SKM-1 (cell line): ENCODE data around the gene RRP1B.
"Not testable (repeated sequence)": the region's sequence is repeated elsewhere in the genome, so short reads cannot be mapped to it uniquely, and the experiment has no call there.

Experiments
- DNase-seq: peaks from one replicate; lab custom pipeline; 2025; ENCODE audit not compliant: unreplicated experiment; lab: John Stamatoyannopoulos, UW

The RRP1B gene

GRCh38 chr21:43659136-43660000 is at the start of gene RRP1B, which contains the start of gene HSF2BP:
Gene RRP1B, plus strand, starts transcription at chr21:43659560. Its CDS starts 105 bp downstream, at chr21:43659665.
Gene HSF2BP, minus strand, starts transcription at chr21:43659488. Its CDS starts 1,392 bp downstream, at chr21:43658096.
- peak; percentile 46 for DNase-seq

- no peak for DNase-seq
These were observed 47.6 kb upstream of the RRP1B start for GRCh38 chr21:43611598-43612369.

GRCh38 chr21:43613755-43614638 is 45.4 kb upstream of the RRP1B start:
- no peak for DNase-seq

- no peak for DNase-seq
These were observed 44.5 kb upstream of the RRP1B start for GRCh38 chr21:43614839-43615238.

- not testable (repeated sequence) for DNase-seq
These were observed 42.5 kb upstream of the RRP1B start for GRCh38 chr21:43616861-43617260.

- no peak for DNase-seq
These were observed 40.4 kb upstream of the RRP1B start for GRCh38 chr21:43618940-43619339.

GRCh38 chr21:43619344-43619743 is 40.0 kb upstream of the RRP1B start:
- DNase-seq: no peak

- no peak for DNase-seq
These were observed 39.5 kb upstream of the RRP1B start for GRCh38 chr21:43619856-43620255.

- no peak for DNase-seq
These were observed 36.6 kb upstream of the RRP1B start for GRCh38 chr21:43622796-43623195.

GRCh38 chr21:43623588-43623987 is 35.8 kb upstream of the RRP1B start:
- no peak for DNase-seq

- DNase-seq: no peak
These were observed 35.0 kb upstream of the RRP1B start for GRCh38 chr21:43624339-43624738.

- DNase-seq: no peak
These were observed 33.0 kb upstream of the RRP1B start for GRCh38 chr21:43626390-43626789.

GRCh38 chr21:43627527-43627926 is 31.8 kb upstream of the RRP1B start:
- no peak for DNase-seq

- DNase-seq: no peak
These were observed 27.8 kb upstream of the RRP1B start for GRCh38 chr21:43631411-43632107.

- DNase-seq: no peak
These were observed 26.9 kb upstream of the RRP1B start for GRCh38 chr21:43632373-43632905.

GRCh38 chr21:43634618-43635017 is 24.7 kb upstream of the RRP1B start:
- DNase-seq: no peak

GRCh38 chr21:43635436-43635835 is 23.9 kb upstream of the RRP1B start:
- no peak for DNase-seq

GRCh38 chr21:43637530-43638158 is 21.7 kb upstream of the RRP1B start:
- no peak for DNase-seq

GRCh38 chr21:43639470-43640353 is 19.6 kb upstream of the RRP1B start:
- DNase-seq: no peak
